HG03045 (cell line): ENCODE measurements around the gene SPATA9.

Experiments
- ATAC-seq: cut with Tn5 transposase; IDR thresholded peaks from one replicate; pipeline ENCODE4 v1.9.1; 2021; ENCODE audit warnings: mild to moderate bottlenecking, moderate library complexity; ENCODE audit not compliant: unreplicated experiment

Gene SPATA9

GRCh38 chr5:95621839-95622629 lies 60.8 kb downstream of the SPATA9 start:
- ATAC-seq, result no peak

- peak; percentile 50 for ATAC-seq
These were observed 61.6 kb downstream of the SPATA9 start for GRCh38 chr5:95620870-95621838.

GRCh38 chr5:95620030-95620869 lies 62.5 kb downstream of the SPATA9 start, which contains the start of gene GPR150:
Gene GPR150 (plus strand): TSS chr5:95620087. CDS start chr5:95620276, 189 bp downstream.
- ATAC-seq, result peak; percentile 65

GRCh38 chr5:95619514-95620029 lies 63.2 kb downstream of the SPATA9 start:
- ATAC-seq, result no peak

- ATAC-seq, result no peak
These were observed 63.7 kb downstream of the SPATA9 start for GRCh38 chr5:95619096-95619495.

GRCh38 chr5:95617057-95617456 lies 65.7 kb downstream of the SPATA9 start:
- ATAC-seq, result no peak

- ATAC-seq, result peak; percentile 46
These were observed 67.7 kb downstream of the SPATA9 start for GRCh38 chr5:95615164-95615467.

GRCh38 chr5:95613514-95613913 lies 69.3 kb downstream of the SPATA9 start:
- ATAC-seq, result no peak

- ATAC-seq, result no peak
These were observed 71.4 kb downstream of the SPATA9 start for GRCh38 chr5:95611396-95611795.

GRCh38 chr5:95610546-95610945 lies 72.2 kb downstream of the SPATA9 start:
- ATAC-seq, result no peak

- ATAC-seq, result no peak
These were observed 73.1 kb downstream of the SPATA9 start for GRCh38 chr5:95609711-95610110.
